ENCODE measurements around the gene PPIF.

The PPIF gene

GRCh38 chr10:79355420-79356017 is 8.2 kb downstream of the PPIF start:
- TF ChIP-seq ZNF274 (IDR thresholded peaks at IDR 0.05; ENCODE audit: low read depth, low read length), result no peak
- no peak overlapping the region for H3K4me3 ChIP-seq (ENCODE audit: low read length)

GRCh38 chr10:79356104-79356503 is 8.8 kb downstream of the PPIF start:
- no peak overlapping the region for H3K4me3 ChIP-seq (ENCODE audit: low read length)
- no peak for TF ChIP-seq ZNF274 (IDR thresholded peaks at IDR 0.05; ENCODE audit: low read depth, low read length)

DNA sequence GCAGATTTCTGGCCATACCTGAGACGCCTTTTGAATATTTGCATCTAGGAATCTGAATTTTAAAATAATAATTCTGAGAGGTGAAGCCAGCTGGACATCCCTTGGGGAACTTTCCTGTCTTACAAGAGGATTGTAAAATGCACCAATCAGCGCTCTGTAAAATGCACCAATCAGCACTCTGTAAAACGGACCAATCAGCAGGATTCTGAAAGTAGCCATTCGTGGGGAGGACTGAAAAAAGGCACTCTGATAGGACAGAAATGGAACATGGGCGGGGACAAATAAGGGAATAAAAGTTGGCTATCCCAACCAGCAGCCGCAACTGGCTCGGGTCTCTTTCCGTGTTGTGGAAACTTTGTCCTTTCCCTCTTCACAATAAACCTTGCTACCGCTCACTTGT is 9.9 kb downstream of the PPIF start:
- TF ChIP-seq ZNF274 (IDR thresholded peaks at IDR 0.05; ENCODE audit: low read depth, low read length), result no peak
- no peak overlapping the region for H3K4me3 ChIP-seq (ENCODE audit: low read length)

DNA sequence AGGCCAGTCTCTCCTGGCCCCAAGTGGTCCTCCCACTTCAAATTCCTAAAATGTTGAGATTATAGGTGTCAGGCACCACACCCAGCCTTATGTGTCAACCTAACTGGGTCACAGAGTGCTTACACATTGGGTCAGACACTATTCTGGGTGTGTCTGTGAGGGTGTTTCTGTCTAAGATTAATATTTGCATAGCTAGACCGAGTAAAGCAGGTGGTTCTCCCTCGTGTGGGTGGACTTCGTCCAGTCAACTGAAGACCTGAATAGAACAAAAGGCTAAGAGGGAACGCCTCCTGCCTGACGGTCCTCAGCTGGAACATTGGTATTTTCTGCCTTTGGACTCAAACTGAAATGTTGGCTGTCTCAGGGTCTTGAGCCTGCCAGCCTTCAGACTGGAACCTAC is 11.5 kb downstream of the PPIF start:
- no peak for TF ChIP-seq ZNF274 (IDR thresholded peaks at IDR 0.05; ENCODE audit: low read depth, low read length)
- H3K4me3 ChIP-seq (ENCODE audit: low read length), result no peak overlapping the region

DNA sequence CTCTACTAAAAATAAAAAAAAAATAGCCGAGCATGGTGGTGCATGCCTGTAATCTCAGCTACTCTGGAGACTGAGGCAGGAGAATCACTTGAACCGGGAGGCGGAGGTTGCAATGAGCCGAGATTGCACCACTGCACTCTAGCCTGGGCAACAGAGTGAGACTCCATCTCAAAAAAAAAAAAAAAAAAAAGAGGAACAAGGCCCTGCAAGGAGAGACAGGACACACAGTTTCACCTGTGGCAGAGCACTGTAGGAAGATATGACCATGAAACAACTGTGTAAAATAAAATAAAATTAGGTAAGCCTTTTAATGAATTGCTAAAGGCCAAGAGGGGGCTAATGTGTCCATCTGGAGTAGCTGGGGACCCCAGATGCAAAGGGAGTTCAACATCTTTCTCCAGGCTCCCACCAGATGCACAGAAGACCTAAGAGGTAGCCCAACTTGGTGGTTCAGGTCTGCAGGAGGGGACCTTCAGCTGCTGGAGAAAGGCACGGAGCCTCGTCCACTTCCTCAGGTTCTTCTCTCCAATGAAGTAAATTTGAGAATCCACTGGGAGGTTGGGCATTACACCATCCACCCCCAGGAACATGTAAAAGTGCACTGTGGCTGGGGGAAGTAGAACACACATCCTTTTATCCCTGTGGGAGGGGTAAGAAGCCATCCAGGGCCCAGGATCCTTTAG is 12.7 kb downstream of the PPIF start:
- no peak for TF ChIP-seq ZNF274 (IDR thresholded peaks at IDR 0.05; ENCODE audit: low read depth, low read length)
- no peak overlapping the region for H3K4me3 ChIP-seq (ENCODE audit: low read length)

DNA sequence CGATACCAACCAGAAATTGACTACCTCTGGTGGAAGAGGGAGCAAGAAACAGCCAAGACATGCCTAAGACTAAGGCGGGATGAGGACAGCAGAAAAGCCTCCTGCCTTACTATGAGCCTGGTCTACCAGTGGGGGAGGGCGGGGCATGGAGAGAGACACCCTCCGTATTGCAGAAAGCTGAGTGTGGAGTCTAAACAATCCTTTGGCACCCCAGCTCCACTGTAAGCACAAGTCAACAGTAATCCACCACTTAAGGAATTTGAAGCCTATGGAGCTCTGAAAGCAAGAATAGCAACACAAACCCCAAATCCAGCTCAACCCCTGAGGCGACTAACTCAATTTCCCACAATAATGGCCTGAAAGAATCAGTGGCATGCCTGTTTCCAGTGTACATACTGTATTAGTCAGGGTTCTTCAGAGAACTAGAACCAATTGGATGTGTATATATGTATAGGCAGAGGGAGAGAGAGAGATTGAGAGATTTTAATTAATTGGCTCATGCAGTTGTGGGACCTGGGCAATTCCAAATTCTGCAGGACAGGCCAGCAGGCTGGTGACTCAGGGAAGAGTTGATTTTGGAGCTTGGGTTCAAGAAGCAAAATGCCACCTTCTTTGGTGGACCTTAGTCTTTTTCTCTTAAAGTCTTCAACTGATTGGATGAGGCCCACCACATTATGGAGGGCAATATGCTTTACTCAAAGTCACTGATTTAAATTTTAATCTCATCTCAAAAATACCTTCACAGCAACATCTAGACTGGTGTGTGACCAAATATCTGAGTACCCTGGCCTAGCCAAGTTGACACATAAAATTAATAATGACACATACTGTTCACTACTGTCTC is 13.5 kb downstream of the PPIF start:
- no peak overlapping the region for H3K4me3 ChIP-seq (ENCODE audit: low read length)
- TF ChIP-seq ZNF274 (IDR thresholded peaks at IDR 0.05; ENCODE audit: low read depth, low read length), result no peak

GRCh38 chr10:79361726-79362397 is 14.6 kb downstream of the PPIF start:
- H3K4me3 ChIP-seq (ENCODE audit: low read length), result no peak overlapping the region
- no peak for TF ChIP-seq ZNF274 (IDR thresholded peaks at IDR 0.05; ENCODE audit: low read depth, low read length)

DNA sequence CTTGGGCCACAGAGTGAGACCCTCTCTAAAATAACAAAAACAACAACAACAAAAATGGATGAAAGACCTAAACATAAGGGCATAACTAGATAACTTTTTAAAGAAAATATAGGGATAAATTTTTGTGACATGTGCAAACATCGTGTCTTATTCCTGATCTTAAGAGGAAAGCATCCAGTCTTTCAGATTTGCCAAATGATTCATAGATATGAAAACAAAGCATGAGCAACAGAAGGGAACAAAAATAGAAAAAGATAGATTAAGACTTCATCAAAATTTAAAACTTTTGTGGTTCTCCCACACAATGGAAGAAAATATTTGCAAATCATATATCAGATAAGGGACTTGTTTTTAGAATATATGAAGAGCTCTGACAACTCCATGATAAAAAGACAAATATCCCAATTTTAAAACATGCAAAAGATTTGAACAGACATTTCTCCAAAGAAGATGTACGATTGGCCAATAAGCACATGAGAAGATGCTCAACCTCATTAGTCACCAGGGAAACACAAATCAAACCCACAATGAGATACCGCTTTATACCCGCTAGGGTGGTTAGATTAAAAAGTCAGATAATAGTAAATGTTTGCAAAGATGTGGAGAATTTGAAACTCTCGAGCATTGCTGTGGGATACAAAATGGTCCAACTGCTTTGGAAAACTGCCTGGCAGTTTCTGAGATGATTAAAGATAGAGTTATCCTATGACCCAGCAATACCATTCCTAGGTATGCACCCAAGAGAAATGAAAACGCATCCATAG is 20.3 kb downstream of the PPIF start:
- no peak overlapping the region for H3K4me3 ChIP-seq (ENCODE audit: low read length)
- no peak for TF ChIP-seq ZNF274 (IDR thresholded peaks at IDR 0.05; ENCODE audit: low read depth, low read length)

DNA sequence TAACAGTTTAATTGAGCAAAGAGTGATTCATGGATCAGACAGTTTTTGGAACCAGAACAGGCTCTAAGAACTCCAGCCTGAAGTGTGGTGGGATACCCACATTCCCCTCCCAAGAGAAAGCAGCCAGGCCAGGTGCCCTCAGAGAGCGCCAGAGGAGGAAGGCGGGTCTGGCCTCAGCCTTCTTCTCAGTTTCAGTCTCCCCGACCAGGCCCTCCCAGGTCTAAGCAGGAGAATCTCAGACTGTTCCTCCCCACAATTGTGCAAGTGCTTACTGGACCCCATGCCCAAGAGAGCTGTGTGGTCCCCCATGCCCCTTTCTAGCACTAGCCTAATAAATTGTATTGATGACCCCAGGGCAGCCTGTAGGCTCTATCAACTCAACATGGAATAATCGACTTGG is 25.6 kb downstream of the PPIF start:
- no peak for TF ChIP-seq ZNF274 (IDR thresholded peaks at IDR 0.05; ENCODE audit: low read depth, low read length)

GRCh38 chr10:79374312-79375191 is 27.3 kb downstream of the PPIF start:
- TF ChIP-seq ZNF274 (IDR thresholded peaks at IDR 0.05; ENCODE audit: low read depth, low read length), result no peak
- H3K4me3 ChIP-seq (ENCODE audit: low read length), result no peak overlapping the region

More for the DNA sequence above, 25.6 kb downstream of the PPIF start:
- H3K4me3 ChIP-seq (ENCODE audit: low read length), result no peak overlapping the region

DNA sequence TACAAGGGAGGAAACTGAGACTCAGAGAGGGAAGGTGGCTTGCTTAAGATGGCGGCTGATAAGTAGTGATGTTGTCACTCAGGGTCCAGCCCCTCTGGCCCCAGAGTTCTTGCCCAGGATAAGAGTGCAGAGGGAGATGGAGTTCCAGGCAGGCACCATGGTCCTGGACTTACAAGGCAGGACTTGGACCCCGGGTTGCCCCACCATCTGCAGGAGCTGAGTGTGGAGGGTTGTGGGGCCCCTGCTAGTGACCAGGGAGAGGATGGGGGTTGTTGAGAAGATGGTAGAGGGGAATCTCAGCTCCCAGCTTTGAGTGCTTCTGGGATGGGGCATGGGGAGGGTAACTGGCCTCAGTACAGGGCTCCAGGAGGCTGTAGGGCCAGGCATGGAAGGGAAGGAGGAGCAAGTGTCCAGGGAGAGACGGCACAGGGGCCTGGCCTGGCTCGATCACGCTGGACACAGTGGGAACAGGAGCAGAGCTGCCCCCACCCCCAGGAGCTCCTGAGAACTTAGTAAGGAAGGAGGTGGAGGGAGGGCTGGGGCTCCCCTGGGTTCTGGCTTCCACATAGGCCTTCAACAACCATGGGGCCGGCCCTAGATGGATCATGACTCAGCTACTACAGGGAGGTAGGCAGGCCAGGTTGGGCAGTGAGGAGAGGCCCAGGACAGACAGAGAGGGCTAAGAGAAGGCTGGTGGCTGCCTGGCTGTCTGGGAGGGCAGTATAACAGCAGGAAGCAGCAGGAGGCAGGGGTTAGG is 28.2 kb downstream of the PPIF start:
- H3K4me3 ChIP-seq (ENCODE audit: low read length), result no peak overlapping the region
- no peak for TF ChIP-seq ZNF274 (IDR thresholded peaks at IDR 0.05; ENCODE audit: low read depth, low read length)

DNA sequence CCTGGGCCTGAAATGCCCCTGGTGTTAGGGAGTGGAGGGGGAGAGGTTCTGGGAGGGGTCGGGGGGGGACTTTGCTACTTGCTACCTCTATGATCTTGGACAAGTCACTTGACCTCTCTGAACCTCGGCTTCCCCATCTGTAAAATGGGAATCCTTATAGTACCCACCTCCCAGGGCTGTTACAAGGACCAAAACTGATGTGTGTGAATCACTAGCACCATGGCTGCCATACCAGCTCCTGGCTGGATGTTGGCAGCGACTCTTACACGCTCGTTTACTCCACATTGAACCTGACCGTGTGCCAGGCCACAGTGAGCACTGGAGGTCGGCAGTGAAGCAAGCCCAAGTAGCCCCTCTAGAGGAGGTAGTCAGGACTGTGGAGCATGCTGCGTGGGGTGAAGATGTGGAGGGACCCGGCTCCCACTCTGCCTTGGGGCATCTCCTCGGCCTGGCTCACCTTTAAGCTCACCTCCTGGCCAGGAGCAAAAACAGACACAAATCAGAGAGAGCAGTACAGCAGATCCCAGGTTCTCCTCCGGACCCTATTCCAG is 28.9 kb downstream of the PPIF start:
- no peak for TF ChIP-seq ZNF274 (IDR thresholded peaks at IDR 0.05; ENCODE audit: low read depth, low read length)
- no peak overlapping the region for H3K4me3 ChIP-seq (ENCODE audit: low read length)
